T47D (cell line): ENCODE data around the gene AGBL1.

ENCODE experiments used
- DNase-seq, 2 experiments: peaks; one replicate each; pipeline versions ENCODE4 v3.0.0 to v3.0.0-alpha.2; 2011 to 2012; ENCODE audit warnings: low read depth in 1 of 2, low spot score in 1 of 2
- JUND ChIP-seq: IDR thresholded peaks from 2 replicates; pipeline ENCODE4 v1.6.1; 2012; ENCODE audit warnings: low read depth
- in situ Hi-C: cut with HindIII; loops from 2 replicates; pipeline ENCODE4 v1.10.0; 2016; ENCODE audit warnings: low sequenced_read_pairs, low pct_unique_long_range_greater_than_20kb

Gene AGBL1

DNA sequence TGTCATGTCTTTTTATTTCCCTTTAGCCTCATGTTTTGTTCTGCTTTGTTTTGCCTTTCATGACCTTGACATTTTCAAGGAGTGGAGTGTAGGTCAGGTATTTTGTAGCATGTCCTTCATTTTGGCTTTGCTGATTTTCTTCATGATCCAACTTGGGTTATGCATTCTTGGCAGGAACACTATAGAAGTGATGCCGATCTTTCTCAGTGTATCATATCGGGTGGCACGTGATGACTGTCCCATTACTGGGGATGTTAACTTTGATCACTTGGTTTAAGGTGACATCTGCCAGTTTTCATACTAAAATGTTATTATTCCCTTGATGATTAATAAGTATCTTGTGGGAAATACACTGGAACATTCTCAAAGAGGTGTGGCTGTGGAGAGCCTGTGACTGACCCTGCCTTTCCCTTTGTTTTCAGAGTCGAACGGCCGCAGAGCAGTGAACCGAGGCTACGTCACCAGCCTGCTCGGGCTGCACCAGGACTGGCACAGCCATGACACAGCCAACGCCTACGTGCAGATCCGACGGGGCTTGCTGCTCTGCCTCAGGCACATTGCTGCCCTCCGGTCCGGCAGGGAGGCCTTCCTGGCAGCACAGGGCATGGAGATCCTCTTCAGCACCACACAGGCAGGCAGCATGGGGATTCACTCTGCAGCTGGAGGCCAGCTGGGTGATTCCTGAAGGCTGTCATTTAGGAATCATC is 167.7 kb downstream of the AGBL1 start:
- in situ Hi-C loops: no loop called here
- no peak for TF ChIP-seq JUND
- peak in 1 of 2 experiments; percentile 2 for DNase-seq

GRCh38 chr15:86255247-86255646 is 175.6 kb downstream of the AGBL1 start:
- in situ Hi-C loops: no loop called here
- DNase-seq: no peak

GRCh38 chr15:86256628-86257027 is 177.0 kb downstream of the AGBL1 start:
- no peak for TF ChIP-seq JUND
- no peak for DNase-seq
- in situ Hi-C loops: no loop called here

More at GRCh38 chr15:86255247-86255646, 175.6 kb downstream of the AGBL1 start:
- TF ChIP-seq JUND: no peak

DNA sequence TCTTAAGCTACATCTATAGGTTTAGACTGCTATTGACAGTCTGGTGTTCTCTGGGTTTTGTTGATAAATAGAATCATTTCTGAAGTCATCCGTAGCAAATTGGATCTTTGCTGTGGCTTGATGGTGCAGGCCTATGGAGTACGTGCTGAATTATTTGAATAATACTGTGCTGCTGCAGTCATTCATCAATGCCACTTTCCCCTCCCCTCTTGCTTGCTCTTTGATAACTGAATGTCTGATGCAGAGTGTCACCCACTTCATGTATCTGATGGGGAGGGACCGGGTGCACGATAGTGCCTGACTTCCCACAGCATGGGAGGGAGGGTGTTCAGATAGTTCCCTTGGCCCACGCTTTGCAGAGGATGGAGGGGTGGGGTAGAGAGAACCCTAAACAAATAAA is 179.9 kb downstream of the AGBL1 start:
- in situ Hi-C loops: no loop called here
- DNase-seq: no peak
- no peak for TF ChIP-seq JUND

DNA sequence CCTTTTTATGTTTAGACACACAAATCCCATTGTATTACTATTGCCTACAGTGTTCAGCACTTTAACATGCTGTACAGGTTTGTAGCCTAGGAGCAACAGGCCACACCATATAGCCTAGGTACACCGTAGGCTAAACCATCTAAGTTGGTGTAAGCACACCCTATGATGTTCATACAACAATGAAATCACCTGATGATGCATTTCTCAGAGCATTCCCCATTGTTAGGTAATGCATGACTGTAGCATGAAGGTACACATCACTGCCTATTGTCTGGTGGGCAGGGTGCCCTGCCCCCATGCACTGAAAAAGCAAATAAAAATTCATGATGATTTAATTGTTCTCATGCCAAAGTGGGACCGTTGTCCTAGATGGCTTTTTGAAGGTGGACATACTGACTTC is 183.6 kb downstream of the AGBL1 start:
- in situ Hi-C loops: no loop called here
- no peak for TF ChIP-seq JUND
- no peak for DNase-seq

- in situ Hi-C loops: no loop called here
- no peak for DNase-seq
- TF ChIP-seq JUND: no peak
Measured at GRCh38 chr15:86266896-86267484, 187.3 kb downstream of the AGBL1 start.

DNA sequence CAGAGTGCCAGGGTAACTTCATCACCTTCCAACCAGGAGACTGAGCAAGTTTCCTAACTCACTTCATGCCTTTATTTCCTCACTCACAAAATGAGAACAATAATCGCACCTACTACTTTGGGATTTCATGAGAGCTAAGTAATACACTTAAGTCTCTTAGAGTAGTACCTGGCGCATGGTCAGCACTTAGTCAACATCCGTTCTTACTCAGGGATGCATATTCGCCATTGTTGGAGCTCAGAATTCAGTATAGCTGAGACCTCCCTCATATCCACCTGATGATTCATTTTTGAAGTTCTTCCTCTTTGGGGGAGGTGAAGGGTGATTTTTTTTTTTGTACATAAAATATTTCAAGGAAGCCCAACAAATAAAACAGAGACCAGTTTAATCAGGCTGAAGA is 188.2 kb downstream of the AGBL1 start:
- DNase-seq: no peak
- TF ChIP-seq JUND: no peak
- in situ Hi-C loops: no loop called here

- no peak for TF ChIP-seq JUND
- in situ Hi-C loops: no loop called here
- no peak for DNase-seq
Measured at GRCh38 chr15:86268558-86268957, 188.9 kb downstream of the AGBL1 start.

DNA sequence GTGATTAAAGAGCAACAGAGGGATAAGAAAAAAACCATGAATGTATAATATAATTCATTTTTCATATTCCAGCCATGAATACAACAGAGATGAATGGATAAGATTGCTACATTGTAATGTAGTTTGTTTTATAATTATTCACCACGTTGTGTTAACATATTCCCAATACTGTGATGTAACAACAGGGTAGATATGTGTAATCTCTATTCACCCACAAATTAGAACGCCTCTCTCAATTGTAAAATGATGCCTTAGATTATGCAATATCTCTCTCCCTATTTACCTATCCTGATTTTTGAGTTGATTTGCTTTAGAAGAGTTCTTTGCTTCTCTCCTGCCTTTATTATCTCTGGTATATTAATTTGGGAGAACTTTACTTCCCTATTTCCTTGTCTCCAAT is 193.6 kb downstream of the AGBL1 start:
- no peak for DNase-seq
- in situ Hi-C loops: no loop called here
- no peak for TF ChIP-seq JUND

DNA sequence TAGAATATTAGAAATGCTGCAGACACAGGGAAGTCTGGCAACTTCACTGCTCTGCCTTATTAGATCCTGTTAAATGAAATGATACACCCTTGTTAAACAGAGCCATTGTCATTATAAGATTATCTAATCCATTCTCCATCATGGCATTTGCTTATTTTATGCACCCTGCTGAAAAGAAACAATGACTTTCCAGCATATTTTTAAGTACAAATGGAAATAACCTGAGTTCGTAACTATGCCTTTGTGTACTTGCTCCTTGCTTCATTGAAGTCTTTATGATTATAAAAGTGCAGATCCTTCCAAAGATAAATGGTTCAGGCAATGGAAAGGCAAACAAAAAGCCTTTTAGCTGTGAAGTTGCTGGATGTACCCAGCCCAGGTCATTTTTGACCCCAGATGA is 195.7 kb downstream of the AGBL1 start:
- TF ChIP-seq JUND: no peak
- in situ Hi-C loops: no loop called here
- DNase-seq: no peak

DNA sequence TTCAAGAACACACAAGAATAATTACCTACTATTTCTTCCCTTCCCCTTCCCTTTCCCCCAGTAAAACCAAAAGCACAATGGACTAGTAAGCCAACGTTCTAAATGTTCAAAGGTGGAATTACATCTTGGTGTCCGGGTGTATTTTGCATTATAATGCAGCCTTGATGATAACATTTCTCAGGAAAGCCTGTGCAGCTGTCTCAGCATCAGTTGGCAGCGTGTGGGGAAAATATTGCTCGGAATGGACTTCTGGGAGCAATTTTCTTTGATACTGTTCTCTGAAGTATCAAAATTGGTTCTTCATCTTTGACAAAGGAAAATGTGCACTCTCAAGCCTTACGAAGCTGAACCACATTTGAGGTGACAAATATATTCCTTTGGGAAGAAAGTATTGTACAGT is 198.9 kb downstream of the AGBL1 start:
- in situ Hi-C loops: no loop called here

DNA sequence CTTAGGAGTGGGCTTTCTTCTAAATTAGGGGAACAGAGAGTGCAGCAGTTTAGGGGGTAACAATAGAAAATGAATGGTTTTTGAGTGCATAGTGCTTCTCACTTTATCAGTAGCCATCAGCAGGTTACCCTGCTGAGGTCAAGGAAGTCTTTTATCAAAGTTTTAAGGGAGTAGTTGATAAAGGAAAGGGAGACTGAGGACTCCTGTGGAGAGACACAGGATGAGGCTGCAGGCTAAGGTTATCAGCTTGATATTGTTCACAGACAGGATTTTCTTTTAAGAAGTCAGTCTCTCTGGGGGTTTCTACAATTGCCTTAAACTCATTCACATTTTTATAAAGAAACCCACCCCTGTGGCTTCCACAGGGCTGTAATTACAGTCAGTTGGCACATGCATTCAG is 205.0 kb downstream of the AGBL1 start:
- DNase-seq: no peak
- in situ Hi-C loops: no loop called here
- TF ChIP-seq JUND: no peak

More for the DNA sequence above, 198.9 kb downstream of the AGBL1 start:
- DNase-seq: no peak
- TF ChIP-seq JUND: no peak

DNA sequence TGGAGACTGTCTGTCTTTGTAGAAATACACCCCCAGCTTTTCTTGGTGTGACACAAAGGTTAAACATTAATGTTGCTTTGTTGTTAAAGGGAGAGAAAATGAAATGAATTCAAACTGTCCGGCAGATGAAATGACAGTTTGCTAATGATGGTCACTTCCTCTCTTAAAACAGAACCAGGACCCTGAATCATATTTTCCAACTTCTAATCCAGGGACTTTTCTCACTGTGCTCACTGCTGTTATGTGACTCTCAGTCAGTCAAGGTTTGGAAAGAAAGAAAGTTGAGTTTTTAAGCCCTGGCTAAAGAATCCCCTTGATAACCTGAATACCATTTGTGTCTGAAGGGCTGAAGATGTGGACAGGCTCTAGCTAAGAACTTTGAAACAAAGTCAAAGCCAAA is 215.8 kb downstream of the AGBL1 start:
- TF ChIP-seq JUND: no peak
- no peak for DNase-seq
- in situ Hi-C loops: no loop called here

DNA sequence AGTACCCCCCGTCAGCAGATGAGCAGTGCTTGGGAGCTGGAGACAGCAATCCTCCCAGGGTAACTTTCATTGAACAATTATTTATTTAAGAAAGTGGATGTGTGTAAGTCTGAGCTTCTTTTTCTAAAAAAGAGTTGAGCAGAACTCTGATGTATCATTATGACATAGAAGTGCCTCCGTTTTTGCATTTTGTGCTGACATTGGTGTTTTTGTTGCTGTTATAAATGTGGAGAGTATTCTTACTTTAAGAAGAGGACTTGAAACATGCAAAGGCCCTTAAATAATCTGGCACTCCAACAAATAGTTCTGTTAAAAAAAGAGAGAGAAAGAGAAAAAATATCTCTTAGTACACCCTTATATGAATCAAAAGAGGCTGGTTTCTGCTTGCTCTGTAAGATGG is 217.1 kb downstream of the AGBL1 start:
- no peak for DNase-seq
- in situ Hi-C loops: no loop called here
- no peak for TF ChIP-seq JUND
